Stimulated activated CD8-positive, alpha-beta memory T cell treated with anti-CD3 and anti-CD28 coated beads, Interleukin-15, amount 100 ng/mL, for 1 hour (primary cell): Measurements from ENCODE around the gene CYP27A1.

Source experiments
- DNase-seq: peaks from one replicate; pipeline ENCODE4 v3.0.0-alpha.2; 2020; ENCODE audit warnings: low read depth

The CYP27A1 gene

GRCh38 chr2:218773881-218774280 is 8.1 kb upstream of the CYP27A1 start:
- DNase-seq: no peak

DNA sequence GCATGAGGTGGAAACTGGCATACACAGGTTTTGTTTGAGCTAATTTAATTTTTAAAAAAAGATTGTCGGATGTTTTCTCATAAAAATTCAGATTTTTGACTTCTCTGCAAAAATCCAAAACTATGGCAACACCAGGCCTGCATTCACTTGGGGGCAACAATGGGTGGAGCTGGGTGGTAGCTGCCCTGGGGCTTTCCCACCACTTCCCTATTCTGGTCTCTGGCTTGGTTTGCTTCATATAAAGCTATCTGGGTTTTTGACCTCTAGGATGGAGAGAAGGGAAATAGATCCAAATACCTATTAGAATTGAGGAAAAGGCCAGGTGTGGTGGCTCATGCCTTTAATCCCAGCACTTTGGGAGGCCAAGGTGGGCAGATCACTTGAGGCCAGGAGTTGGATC is 5.5 kb upstream of the CYP27A1 start:
- no peak for DNase-seq

- DNase-seq: no peak
These were observed 4.5 kb upstream of the CYP27A1 start for GRCh38 chr2:218777276-218777990.

- DNase-seq: no peak
These were observed 1.9 kb upstream of the CYP27A1 start for GRCh38 chr2:218780046-218780445.

GRCh38 chr2:218780851-218781690 is 876 bp upstream of the CYP27A1 start:
- no peak for DNase-seq

GRCh38 chr2:218782528-218782844 is 539 bp downstream of the CYP27A1 start:
- DNase-seq: no peak

GRCh38 chr2:218783688-218784087 is 1.7 kb downstream of the CYP27A1 start:
- no peak for DNase-seq

GRCh38 chr2:218785103-218785502 is 3.2 kb downstream of the CYP27A1 start:
- DNase-seq: no peak

DNA sequence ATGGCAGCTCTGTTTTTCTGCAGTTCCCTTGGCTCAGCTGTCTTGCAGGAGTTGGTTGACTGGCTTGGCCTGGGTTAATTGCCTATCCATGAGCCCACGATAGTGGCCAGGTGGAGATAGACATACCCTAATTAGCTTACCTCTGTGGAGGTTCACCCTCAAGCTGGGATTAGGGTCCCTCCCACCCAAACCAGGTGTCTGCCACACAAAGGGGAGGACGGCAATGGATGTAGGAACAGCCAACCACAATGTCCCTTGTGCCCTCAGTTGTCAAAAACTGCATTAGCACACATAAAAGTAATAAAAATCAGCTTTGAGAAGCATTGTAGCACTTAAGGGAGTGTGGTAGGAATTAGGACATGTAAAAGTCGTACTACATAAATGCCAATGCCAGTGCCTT is 4.2 kb downstream of the CYP27A1 start:
- no peak for DNase-seq

DNA sequence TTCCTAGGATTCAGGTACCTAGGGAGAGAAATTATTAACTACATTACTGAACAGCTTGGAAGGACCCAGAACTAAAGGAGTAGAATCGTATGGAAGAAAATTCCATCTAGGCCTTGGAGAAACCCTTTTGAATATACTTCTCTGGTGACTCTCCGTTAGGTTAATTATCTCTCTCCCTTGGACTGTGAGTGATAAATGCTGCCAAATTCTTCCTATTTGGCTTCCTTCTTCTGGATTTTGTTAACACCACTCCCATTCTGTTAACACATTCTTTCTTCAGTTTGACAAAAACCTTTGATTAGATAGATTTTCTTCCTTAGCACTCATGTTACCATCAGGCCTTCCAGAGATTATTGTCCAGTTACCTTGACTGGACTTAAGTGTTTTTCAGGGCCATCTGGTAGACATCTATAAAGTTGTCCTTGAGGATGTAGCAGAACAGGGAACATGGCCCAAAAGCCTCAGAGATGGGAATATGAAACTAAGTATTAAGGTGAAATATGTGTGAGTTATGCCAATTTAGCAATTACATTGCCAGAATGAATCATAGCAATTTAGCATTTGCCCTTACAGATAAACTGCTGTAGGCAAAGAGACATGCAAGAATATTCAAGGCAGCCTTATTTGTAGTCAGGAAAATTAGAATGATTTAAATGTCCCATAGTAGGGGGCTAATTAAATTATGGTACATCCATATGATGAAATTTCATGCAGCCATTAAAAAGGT is 6.7 kb downstream of the CYP27A1 start:
- no peak for DNase-seq

DNA sequence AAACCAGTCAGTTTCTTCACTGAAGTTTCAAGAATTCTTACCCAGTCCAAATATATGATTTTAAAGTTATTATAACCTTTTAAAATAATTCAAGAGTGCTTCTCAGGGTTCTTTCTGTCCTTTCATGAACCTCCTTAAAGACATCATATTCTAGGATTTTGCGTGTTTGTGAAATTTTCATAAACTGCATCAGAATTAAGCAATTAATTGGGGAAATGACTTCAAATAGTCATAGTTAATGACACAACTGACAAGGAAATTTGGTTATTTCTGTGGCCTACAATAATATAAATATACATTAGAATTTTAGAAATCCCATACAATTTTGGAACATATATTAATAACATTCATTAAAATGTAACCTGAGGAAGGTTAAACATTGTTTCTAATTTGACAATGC is 10.5 kb downstream of the CYP27A1 start:
- DNase-seq: no peak

DNA sequence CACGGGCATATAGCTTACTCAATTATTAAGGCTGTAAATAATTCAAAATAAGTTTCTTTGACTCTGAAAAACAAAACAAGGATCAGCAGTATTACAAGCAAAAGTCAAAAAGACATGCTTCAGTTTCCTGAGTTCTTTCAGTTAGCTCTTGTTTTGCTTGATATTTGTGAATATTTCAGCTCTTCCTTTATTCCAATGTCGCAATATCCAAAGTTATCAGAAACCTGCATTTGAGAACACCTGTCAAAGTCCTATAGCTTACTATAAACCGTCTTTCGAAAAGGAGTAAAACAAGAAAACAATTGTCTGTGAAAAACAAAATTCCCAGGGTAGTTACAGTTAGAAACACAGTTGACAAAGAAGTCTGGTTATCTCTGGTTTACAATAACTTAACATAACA is 14.7 kb downstream of the CYP27A1 start:
- DNase-seq: no peak

DNA sequence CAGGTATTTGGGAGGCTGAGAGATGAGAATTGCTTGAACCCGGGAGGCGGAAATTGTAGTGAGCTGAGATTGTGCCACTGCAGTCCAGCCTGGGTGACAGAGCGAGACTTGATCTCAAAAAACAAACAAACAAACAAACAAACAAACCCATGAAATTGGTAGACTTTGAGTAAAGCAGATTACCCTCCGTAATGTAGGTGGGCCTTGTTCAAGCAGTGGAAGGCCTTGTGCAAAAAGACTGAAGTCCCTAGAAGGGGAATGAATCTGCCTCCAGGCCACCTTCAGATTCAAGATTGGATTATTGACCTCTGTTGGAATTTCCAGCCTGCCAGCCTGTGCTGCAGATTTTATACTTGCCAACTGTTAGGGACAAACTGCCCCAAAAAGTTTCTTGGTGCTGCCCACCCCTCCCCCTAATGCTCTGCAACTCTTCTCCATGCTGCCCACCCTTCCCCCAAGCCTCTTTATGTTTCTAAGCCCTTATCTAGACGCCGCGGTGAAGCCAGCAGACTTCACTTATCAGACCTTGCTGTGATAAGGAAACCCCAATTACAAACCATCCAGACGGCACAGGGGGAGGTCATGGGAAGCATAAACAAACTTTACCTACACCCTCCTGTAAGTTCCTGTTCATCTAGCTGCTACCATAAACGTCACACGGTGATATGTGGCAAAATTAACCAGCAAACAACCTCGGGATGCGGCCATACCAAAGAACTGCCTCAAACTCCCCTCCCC is 17.0 kb downstream of the CYP27A1 start:
- no peak for DNase-seq

DNA sequence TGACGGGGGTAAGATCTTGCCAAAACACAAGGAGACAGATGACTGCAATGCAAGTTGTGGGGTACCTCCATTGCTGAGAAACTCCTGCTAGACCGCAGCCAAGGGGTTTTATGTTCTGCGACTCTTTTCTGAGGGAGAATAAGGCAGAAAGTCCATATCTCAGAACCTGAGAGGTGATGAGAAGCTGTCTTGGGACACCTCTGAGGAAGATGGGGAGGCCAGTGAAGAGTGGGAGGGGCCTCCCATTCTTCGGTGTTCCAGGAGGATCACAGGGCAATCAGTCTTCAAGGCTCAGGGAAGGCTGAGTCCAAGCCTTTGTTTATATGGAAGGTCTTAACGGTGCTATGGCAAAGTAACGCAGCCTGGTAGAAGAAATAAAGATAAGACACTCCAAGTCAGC is 18.0 kb downstream of the CYP27A1 start:
- DNase-seq: no peak

- no peak for DNase-seq
These were observed 20.5 kb downstream of the CYP27A1 start for GRCh38 chr2:218802386-218802994.

- no peak for DNase-seq
These were observed 22.9 kb downstream of the CYP27A1 start for GRCh38 chr2:218804817-218805216.

GRCh38 chr2:218805627-218806026 is 23.7 kb downstream of the CYP27A1 start:
- no peak for DNase-seq

DNA sequence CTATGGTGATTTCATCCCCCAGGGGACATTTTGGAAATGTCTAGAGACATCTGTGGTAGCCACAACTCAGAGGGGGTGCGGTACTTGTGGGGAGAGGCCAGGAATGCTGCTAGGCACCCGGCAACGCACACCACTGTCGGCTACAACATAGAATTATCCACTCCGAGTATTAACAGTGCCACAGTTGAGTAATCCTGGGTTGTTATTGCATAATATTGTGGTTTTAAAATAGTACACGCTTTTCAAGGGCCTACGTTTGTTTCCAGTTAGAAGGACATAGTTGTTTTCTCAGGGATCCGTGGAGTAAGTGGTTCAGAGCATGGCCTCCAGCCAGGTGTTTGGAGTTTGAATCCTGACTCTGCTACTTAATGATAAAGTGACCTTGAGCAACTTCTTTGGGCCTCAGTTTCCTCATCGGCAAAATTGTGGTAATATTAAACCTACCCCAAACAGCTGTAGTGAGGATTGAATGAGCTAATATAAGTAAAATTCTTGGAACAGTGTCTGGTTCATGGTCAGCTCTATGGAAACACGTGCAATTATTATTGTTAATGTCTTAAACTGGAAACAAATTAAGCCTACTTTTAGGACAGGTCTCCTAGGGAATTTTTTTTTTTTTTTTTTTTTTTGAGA is 24.5 kb downstream of the CYP27A1 start:
- DNase-seq: no peak

GRCh38 chr2:218807626-218808025 is 25.7 kb downstream of the CYP27A1 start:
- no peak for DNase-seq

GRCh38 chr2:218809515-218809914 is 27.6 kb downstream of the CYP27A1 start:
- DNase-seq: no peak

- no peak for DNase-seq
These were observed 28.3 kb downstream of the CYP27A1 start for GRCh38 chr2:218810256-218810655.
